ENCODE measurements around the gene SIM1. TPM values are rescaled to one million over a fixed set of nuclear protein-coding genes. Genes with fewer than 3 reads are reported as not detected.

The SIM1 gene
- total RNA-seq, 1 donor from 2014 or later = not detected

DNA sequence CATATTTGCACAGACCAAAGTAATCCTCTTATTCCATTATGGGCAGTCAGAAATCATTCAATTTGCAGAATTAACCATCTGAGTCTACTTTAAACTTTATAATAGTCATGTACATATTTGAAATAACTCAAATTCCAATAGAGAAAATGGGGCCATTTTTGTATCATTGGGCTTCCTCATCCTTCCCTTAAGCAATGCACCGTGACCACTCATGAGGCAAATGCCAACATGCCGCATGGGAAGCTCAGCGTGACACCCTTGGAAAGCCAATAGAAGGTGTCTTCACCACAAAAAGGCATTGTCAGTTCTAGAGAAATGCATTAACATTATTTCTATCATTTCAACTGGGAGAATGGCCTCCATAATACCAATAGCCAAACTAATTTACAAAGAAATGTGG, 38.5 kb downstream of the SIM1 start:
- no peak overlapping the region for H3K27ac ChIP-seq (replicated peaks)
- H3K27me3 ChIP-seq (ENCODE audit: low read depth) = peaks cover 46% of the 10 kb centered on the region
- H3K9me3 ChIP-seq (replicated peaks) = no peaks in the 10 kb centered on the region
- intact Hi-C loops (cut with micrococcal nuclease) = no loop called here
- TF ChIP-seq, protein P1, sequence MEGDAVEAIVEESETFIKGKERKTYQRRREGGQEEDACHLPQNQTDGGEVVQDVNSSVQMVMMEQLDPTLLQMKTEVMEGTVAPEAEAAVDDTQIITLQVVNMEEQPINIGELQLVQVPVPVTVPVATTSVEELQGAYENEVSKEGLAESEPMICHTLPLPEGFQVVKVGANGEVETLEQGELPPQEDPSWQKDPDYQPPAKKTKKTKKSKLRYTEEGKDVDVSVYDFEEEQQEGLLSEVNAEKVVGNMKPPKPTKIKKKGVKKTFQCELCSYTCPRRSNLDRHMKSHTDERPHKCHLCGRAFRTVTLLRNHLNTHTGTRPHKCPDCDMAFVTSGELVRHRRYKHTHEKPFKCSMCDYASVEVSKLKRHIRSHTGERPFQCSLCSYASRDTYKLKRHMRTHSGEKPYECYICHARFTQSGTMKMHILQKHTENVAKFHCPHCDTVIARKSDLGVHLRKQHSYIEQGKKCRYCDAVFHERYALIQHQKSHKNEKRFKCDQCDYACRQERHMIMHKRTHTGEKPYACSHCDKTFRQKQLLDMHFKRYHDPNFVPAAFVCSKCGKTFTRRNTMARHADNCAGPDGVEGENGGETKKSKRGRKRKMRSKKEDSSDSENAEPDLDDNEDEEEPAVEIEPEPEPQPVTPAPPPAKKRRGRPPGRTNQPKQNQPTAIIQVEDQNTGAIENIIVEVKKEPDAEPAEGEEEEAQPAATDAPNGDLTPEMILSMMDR (IDR thresholded peaks at IDR 0.05; ENCODE audit: borderline replicate concordance) = no peak
- no peaks in the 10 kb centered on the region for H3K36me3 ChIP-seq
- no peak overlapping the region for H3K4me3 ChIP-seq
- DNase-seq = no peak
- H3K4me1 ChIP-seq = no peaks in the 10 kb centered on the region

DNA sequence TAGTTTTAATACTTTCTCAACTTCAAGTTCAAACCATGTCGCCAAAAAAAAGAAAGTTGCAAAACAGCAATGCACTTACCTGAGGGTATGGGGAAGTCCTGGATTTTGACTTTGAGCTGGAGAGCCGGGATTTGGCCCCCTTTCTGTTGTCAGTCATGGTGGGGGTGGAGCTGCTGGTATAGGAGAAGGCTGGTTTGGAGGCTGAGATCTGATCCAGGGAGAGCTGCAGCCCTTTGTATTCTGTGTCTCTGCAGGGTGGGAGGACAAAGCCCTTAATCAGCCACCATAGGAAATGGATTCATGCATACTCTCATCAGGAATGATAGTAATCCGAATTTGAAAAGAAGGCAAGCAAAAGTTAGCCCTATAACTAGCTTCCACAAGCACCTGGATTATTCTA, 44.0 kb downstream of the SIM1 start:
- Histone ChIP-seq H3K4me3 (no peak overlapping the region), H3K27me3 (ENCODE audit: low read depth) (peaks cover 13% of the 10 kb centered on the region), H3K36me3 (no peaks in the 10 kb centered on the region), H3K27ac (replicated peaks) (no peak overlapping the region), H3K4me1 (no peaks in the 10 kb centered on the region), H3K9me3 (replicated peaks) (no peaks in the 10 kb centered on the region)
- intact Hi-C loops (cut with micrococcal nuclease) = no loop called here
- TF ChIP-seq, protein P1 (IDR thresholded peaks at IDR 0.05; ENCODE audit: borderline replicate concordance) = no peak
- no peak for DNase-seq

DNA sequence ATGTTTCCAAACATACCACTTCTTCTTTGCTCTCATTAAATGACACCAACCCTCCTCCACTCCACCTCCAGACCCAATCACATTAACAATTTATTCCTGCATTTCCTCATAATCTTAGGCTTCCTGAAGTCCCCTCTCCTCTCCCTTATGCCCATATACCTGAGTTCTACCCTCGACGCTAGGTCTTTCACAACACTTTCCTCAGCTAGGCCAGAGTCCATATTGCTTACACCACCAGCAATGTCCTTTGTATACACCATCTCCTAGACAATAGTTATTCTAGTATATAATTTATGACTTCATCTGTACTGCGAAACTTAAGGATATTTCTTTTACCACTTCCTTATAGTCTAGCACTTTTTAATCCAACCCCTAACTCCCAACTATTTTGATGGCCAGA, 47.7 kb downstream of the SIM1 start:
- Histone ChIP-seq H3K27me3 (ENCODE audit: low read depth) (peaks cover 8% of the 10 kb centered on the region), H3K4me3 (no peak overlapping the region), H3K27ac (replicated peaks) (no peak overlapping the region), H3K36me3 (no peaks in the 10 kb centered on the region), H3K4me1 (no peaks in the 10 kb centered on the region), H3K9me3 (replicated peaks) (no peaks in the 10 kb centered on the region)
- TF ChIP-seq, protein P1 (IDR thresholded peaks at IDR 0.05; ENCODE audit: borderline replicate concordance) = no peak
- DNase-seq = no peak
- intact Hi-C loops (cut with micrococcal nuclease) = no loop called here

DNA sequence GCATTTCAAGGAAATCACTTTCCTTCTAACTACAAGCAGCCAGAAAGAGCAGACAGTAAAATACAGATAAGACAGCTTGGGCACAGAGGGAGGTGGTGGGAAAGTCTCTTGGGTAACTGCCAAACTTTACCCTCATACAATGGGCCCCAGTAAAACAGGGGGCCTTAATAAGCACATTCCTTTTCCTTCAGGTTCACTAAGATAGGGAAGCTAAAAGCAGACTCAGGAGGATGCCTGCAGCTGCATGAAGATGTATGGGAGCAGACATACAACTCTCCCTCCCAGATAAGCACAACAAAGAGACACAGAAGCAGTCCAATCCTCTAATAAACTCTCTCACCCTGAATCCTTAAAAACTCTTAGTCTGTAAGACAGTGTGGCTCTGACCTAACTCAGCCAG, 49.0 kb downstream of the SIM1 start:
- no peaks in the 10 kb centered on the region for H3K9me3 ChIP-seq (replicated peaks)
- TF ChIP-seq, protein P1 (IDR thresholded peaks at IDR 0.05; ENCODE audit: borderline replicate concordance) = no peak
- no peak overlapping the region for H3K27ac ChIP-seq (replicated peaks)
- intact Hi-C loops (cut with micrococcal nuclease) = no loop called here
- H3K36me3 ChIP-seq = no peaks in the 10 kb centered on the region
- peaks cover 17% of the 10 kb centered on the region for H3K27me3 ChIP-seq (ENCODE audit: low read depth)
- H3K4me1 ChIP-seq = no peaks in the 10 kb centered on the region
- DNase-seq = no peak
- no peak overlapping the region for H3K4me3 ChIP-seq

DNA sequence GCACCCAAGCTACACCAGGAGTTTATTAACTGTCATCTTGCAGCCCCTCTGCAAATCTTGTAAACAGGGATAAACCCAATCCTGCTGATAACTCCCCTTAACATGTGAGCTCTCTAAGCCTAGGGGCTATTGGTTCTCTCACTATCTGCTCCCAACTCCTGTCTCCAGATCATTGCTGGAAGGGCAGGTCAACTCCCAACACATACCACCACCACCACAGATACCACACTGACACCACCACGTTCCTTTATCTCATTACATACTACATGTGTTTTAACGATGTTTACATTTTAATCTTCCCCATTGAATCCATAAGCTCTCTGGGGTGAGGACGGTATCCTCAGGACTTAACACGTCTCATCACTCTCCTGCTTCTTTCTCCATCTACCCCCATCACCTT, 51.8 kb downstream of the SIM1 start:
- Histone ChIP-seq H3K36me3 (no peaks in the 10 kb centered on the region), H3K9me3 (replicated peaks) (no peaks in the 10 kb centered on the region), H3K4me1 (no peaks in the 10 kb centered on the region), H3K27ac (replicated peaks) (no peak overlapping the region), H3K4me3 (no peak overlapping the region), H3K27me3 (ENCODE audit: low read depth) (peaks cover 18% of the 10 kb centered on the region)
- intact Hi-C loops (cut with micrococcal nuclease) = no loop called here
- TF ChIP-seq, protein P1 (IDR thresholded peaks at IDR 0.05; ENCODE audit: borderline replicate concordance) = no peak
- DNase-seq = no peak

DNA sequence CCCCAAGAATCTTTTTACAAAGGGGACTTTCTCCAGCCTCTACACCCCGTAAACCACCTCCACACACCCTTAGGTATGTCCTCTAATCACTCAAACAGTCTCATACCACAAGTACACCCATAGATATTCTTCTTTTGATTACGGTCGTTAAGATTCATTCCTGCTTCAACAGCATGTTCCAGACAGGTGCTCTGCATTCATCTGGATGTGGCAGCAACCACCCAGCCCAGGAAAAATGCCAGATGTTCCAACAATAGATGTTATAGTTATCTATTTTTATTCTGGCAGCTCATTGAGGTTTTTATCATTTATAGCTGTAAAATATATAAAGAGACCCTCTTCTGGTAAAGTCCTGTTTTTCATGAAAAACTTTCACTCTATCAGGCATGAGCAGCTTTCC, 60.7 kb downstream of the SIM1 start:
- no peak for DNase-seq
- Histone ChIP-seq H3K4me3 (no peak overlapping the region), H3K4me1 (no peaks in the 10 kb centered on the region), H3K27ac (replicated peaks) (no peak overlapping the region), H3K27me3 (ENCODE audit: low read depth) (no peaks in the 10 kb centered on the region), H3K36me3 (no peaks in the 10 kb centered on the region), H3K9me3 (replicated peaks) (no peaks in the 10 kb centered on the region)
- TF ChIP-seq, protein P1 (IDR thresholded peaks at IDR 0.05; ENCODE audit: borderline replicate concordance) = no peak
- intact Hi-C loops (cut with micrococcal nuclease) = no loop called here
